Naive B cell (primary cell): ENCODE measurements around the gene RPLP2. TPM values are rescaled to one million over a fixed set of nuclear protein-coding genes. Genes with fewer than 3 reads are reported as not detected.
A peak's percentile ranks its signal among the peaks of the same experiment; 100 is the strongest.

Experiments used
- ATAC-seq, 2 donors: fragments of 150-1000 bp; cut with Tn5 transposase; 2 replicates each; pipeline ENCODE4 v1.10.0; 2021; ENCODE audit warnings: low read depth in 2 of 2, mild to moderate bottlenecking in 2 of 2, moderate library complexity in 2 of 2
- DNase-seq: peaks from one replicate; pipeline ENCODE4 v3.0.0; 2022
- H3K27ac Mint-ChIP-seq, 6 donors: one replicate each; pipeline ENCODE4 v1.8.0; 2020 to 2022; ENCODE audit warnings: mild to moderate bottlenecking in 6 of 6, mixed read lengths in 6 of 6, moderate library complexity in 5 of 6, inconsistent platforms in 2 of 6
- H3K27me3 Mint-ChIP-seq, 3 donors: one replicate each; pipeline ENCODE4 v1.8.0; 2021 to 2022; ENCODE audit warnings: mixed read lengths in 3 of 3, mild to moderate bottlenecking in 1 of 3
- H3K36me3 Mint-ChIP-seq, 2 donors: one replicate each; pipeline ENCODE4 v1.8.0; 2020 to 2022; ENCODE audit warnings: mixed read lengths in 2 of 2, inconsistent platforms in 1 of 2, mild to moderate bottlenecking in 1 of 2
- H3K4me1 Mint-ChIP-seq, 3 donors: one replicate each; pipeline ENCODE4 v1.8.0; 2020 to 2022; ENCODE audit warnings: mixed read lengths in 3 of 3, inconsistent platforms in 1 of 3, mild to moderate bottlenecking in 1 of 3, moderate library complexity in 1 of 3
- H3K4me3 Mint-ChIP-seq, 8 donors: one replicate each; pipeline ENCODE4 v1.8.0; 2020 to 2022; ENCODE audit warnings: mild to moderate bottlenecking in 8 of 8, mixed read lengths in 8 of 8, moderate library complexity in 8 of 8, inconsistent platforms in 2 of 8
- H3K9me3 Mint-ChIP-seq, 7 donors: one replicate each; pipeline ENCODE4 v1.8.0; 2020 to 2022; ENCODE audit warnings: mixed read lengths in 7 of 7, mild to moderate bottlenecking in 5 of 7, inconsistent platforms in 2 of 7, moderate library complexity in 1 of 7
- polyA plus RNA-seq, 6 donors: library from polyadenylated mRNA; unstranded; fragments of 300-500 nt; fragmentation: Illumina TruSeq; gene quantifications; one replicate each; pipeline ENCODE4 v1.2.3, GENCODE V29; 2021; ENCODE audit warnings: low read depth in 6 of 6

The RPLP2 gene
- polyA plus RNA-seq, 6 donors from 2014 or later, result 1,447 to 3,573 (median 3,150) TPM

DNA sequence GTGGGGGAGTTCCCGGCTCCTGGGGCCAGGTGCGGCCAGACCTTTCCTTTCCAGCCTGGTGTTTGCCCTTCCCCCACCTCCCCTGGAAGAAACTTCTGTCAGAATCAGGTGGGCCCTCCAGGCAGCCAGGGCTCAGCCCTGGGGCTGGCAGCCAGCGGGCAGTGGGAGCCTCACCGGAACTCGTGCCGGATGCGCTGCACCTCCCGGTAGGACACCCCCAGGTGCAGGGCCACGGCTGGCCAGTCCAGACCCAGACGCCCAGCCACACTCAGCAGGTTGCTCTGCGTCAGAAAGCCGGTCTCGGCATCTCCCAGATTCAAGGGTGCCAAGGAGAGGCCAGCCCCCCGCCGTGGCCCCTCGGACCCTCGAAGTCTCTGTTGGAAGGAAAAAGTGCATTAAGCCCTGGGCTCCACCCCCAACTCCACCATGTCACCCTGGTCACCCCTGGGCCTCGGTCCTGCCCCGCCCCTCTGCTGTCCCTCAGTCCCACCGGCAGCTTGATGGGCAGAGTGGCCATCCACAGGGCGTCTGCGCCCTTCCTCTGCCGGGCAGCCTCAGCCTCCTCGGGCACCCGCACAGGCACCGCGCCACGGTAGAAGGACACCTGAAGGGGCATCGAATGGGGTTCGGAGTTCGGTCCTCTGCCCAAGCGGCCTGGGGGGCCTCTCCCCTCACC lies 10.0 kb upstream of the RPLP2 start:
- Mint-ChIP-seq H3K36me3 (no peaks in the 10 kb centered on the region), H3K4me1 (peaks cover 13 to 19% (median 16%) of the 10 kb centered on the region in 3 donors), H3K4me3 (peak overlapping the region in 2 of 8 donors; percentile 12 to 96), H3K27ac (no peak overlapping the region), H3K27me3 (no peaks in the 10 kb centered on the region), H3K9me3 (no peaks in the 10 kb centered on the region)
- no peak for DNase-seq
- no peak for ATAC-seq

DNA sequence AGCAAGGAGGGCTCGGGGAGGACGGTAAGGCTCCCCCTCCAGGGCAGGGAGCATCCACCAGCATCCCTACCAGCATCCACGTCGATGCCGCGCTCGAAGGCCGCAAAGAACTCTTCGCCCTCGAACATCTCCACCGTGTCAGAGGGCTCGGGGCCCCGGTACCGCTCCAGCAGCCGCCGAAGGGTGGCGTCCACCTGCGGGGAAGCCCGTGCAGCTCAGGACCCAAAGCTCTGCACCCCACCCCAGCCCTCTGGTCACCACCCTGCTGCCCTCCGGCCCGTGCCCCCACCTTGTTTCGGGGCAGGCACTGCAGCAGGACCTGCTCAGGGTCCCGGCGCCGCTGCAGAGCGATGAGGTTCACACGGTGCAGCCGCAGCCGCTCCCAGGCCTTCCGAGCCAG lies 9.3 kb upstream of the RPLP2 start:
- H3K27ac Mint-ChIP-seq, result no peak overlapping the region
- ATAC-seq (no peak), DNase-seq (no peak)
- peaks cover 13 to 18% (median 16%) of the 10 kb centered on the region in 3 donors for H3K4me1 Mint-ChIP-seq
- no peaks in the 10 kb centered on the region for H3K27me3 Mint-ChIP-seq
- no peaks in the 10 kb centered on the region for H3K9me3 Mint-ChIP-seq
- peak overlapping the region in 2 of 8 donors; percentile 12 to 96 for H3K4me3 Mint-ChIP-seq
- H3K36me3 Mint-ChIP-seq, result no peaks in the 10 kb centered on the region

DNA sequence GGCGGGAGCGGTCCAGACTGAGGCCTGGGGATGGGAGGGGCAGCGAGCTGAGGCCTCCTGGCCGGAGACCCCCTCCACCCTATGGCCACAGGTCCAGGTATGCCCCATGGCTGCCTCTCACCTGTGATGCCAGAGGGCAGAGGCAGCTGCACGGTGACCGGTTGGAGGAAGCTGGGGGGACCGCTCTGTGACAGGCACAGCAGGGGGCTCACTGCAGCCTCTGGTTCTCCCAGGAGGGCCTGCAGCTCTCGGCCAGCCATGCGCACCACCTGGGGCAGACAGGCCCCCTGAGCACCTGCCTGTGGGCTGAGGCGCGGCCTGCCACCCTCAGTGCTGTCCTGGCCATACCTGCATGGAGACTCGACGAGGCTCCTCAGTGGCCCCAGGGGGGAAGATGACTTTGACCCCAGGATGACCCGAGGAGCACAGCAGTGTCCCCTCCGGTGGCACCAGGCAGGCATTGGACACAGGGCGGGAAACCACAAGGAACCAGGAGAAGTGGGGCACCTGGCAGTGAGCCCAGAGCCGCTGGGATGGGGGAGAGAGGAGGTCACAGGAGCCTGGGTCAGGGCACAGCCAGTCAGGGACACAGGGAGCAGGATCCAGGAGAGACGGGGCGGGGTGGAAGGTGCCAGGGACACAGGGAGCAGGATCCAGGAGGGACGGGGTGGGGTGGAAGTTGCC lies 8.5 kb upstream of the RPLP2 start:
- H3K27ac Mint-ChIP-seq, result no peak overlapping the region
- peaks cover 9 to 16% (median 12%) of the 10 kb centered on the region in 3 donors for H3K4me1 Mint-ChIP-seq
- H3K36me3 Mint-ChIP-seq, result no peaks in the 10 kb centered on the region
- no peaks in the 10 kb centered on the region for H3K9me3 Mint-ChIP-seq
- DNase-seq (no peak), ATAC-seq (no peak)
- H3K4me3 Mint-ChIP-seq, result peak overlapping the region in 1 of 8 donors; percentile 22
- no peaks in the 10 kb centered on the region for H3K27me3 Mint-ChIP-seq

DNA sequence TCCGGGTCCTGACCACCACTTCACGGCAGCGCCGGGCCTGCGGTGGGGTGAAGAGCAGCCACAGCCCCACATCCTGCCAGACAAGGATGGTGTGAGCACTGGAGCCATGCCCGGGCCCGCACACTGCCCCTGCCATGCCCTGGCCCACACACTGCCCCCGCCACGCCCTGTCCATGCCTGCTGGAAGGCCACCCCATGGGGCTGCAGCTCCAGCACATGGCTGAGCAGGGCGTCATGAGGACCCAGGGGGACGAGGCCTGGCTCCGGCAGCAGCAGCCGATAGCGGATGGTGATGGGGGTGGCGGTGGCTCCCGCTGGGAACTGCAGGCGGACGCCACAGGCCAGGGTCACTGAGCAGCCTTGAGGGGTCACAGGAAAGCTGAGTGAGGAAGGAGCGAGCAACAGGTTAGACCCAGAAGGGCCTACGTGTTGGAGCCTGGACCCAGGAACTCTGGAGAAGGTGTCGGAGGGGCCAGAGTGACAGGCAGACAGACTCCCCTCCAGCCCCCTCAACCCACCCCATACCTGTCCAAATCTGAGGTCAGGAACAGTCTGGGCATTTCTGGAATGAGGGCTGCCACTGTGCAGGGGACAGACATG lies 7.6 kb upstream of the RPLP2 start:
- H3K9me3 Mint-ChIP-seq, result no peaks in the 10 kb centered on the region
- no peaks in the 10 kb centered on the region for H3K27me3 Mint-ChIP-seq
- H3K36me3 Mint-ChIP-seq, result no peaks in the 10 kb centered on the region
- peak overlapping the region in 1 of 8 donors; percentile 16 for H3K4me3 Mint-ChIP-seq
- H3K4me1 Mint-ChIP-seq, result peaks cover 6 to 14% (median 8%) of the 10 kb centered on the region in 3 donors
- no peak overlapping the region for H3K27ac Mint-ChIP-seq
- no peak for DNase-seq
- no peak for ATAC-seq

DNA sequence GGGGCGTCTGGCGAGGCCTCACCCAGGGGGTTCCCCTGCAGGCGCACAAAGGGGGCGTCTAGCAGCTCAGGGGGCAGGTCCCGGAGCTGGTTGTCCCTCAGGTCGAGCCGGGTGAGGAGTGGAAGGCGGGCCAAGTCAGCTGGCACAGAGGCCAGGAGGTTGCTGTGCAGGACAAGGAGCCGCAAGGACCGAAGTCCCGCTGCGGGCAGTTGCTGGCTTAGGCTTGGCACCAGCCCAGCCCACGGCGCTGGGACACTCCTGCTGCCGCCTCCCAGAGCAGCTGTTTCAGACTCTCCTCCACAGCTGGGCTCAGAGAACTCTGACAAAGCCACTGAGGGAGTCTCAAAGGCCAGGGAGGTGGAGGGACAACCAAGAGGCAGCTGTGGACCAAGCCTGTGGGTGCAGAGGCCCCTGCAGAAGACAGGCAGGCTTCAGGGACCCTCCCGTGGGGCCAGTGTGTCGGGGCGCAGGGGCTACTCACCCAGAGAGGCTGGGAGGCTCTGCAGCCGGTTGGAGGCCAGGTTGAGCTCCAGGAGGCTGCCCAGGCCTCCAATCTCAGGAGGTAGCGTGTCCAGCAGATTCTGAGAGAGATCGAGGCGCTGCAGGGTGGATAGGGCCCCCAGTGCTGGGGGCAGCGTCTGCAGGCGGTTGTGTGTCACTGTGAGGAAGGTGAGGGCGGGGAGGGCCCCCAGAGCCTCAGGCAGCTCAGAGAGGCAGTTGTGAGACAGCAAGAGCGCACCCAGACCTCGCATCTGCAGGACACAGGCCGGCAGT lies 6.9 kb upstream of the RPLP2 start:
- Mint-ChIP-seq H3K27ac (peak overlapping the region in 1 of 6 donors; percentile 47), H3K9me3 (no peaks in the 10 kb centered on the region), H3K4me1 (peaks cover 6 to 17% (median 10%) of the 10 kb centered on the region in 3 donors), H3K36me3 (no peaks in the 10 kb centered on the region), H3K27me3 (no peaks in the 10 kb centered on the region), H3K4me3 (peak overlapping the region in 4 of 8 donors; percentile 15 to 79 (median 54))
- ATAC-seq (no peak), DNase-seq (no peak)

DNA sequence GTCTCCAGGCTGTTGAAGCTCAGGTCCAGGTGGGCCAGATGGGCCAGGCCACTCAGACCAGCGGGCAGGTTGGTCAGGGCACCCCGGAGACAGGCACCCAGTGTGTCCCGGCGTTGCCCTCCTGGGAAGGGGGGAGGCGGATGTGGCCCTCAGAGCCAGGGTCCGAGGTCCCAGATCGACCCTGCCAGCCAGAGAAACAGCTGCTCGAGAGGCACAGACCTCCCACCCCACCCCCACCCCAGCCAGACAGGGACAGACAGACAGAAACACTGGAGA lies 6.4 kb upstream of the RPLP2 start:
- no peaks in the 10 kb centered on the region for H3K36me3 Mint-ChIP-seq
- H3K4me3 Mint-ChIP-seq, result peak overlapping the region in 5 of 8 donors; percentile 51 to 79 (median 78)
- H3K4me1 Mint-ChIP-seq, result peaks cover 8 to 20% (median 14%) of the 10 kb centered on the region in 3 donors
- no peaks in the 10 kb centered on the region for H3K27me3 Mint-ChIP-seq
- DNase-seq, result no peak
- H3K27ac Mint-ChIP-seq, result no peak overlapping the region
- no peaks in the 10 kb centered on the region for H3K9me3 Mint-ChIP-seq
- ATAC-seq, result no peak

DNA sequence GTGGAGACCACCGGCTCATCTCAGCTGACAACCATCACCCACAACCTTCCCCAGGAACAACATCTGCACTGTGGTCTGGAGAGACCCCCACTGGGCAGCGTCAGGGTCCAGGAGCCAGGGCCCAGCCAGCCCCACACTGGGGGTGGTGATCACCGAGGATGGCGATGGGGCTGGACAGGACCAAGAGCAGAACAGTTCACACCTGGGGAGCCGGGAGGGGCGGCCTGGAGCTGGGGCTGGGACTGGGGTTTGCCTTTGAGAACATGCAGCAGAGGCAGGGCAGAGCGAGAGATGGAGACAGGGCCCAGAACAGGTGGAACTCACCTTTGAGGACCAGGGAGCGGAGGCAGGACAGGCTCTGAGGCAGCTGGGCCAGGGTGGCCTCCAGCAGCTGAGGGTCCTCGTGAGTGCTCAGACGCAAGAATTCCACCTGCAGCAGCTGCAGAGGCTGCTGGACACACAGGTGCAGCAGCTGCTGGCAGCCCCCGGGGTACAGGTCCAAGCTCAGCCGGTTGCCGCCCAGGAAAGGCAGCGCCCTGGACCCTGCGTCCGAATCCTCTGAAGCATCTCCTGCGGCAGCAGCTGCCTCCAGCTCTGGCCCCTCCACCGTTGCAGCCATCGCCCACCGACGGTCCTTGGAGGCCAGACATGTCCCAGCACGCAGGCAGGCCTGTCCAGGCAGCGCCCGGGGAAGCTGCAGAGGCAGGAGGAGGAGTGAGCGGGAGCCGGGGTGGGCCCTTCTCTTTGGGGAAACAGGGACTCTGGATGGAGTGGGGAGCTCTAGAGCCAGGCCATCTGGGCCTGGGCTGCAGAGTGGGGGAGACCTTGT lies 5.8 kb upstream of the RPLP2 start:
- H3K9me3 Mint-ChIP-seq, result no peaks in the 10 kb centered on the region
- no peaks in the 10 kb centered on the region for H3K36me3 Mint-ChIP-seq
- no peak for DNase-seq
- peaks cover 11 to 25% (median 19%) of the 10 kb centered on the region in 3 donors for H3K4me1 Mint-ChIP-seq
- peak overlapping the region in 3 of 6 donors; percentile 50 to 87 (median 74) for H3K27ac Mint-ChIP-seq
- H3K27me3 Mint-ChIP-seq, result no peaks in the 10 kb centered on the region
- peak overlapping the region; percentile 68 to 87 (median 80) for H3K4me3 Mint-ChIP-seq
- ATAC-seq, result no peak

DNA sequence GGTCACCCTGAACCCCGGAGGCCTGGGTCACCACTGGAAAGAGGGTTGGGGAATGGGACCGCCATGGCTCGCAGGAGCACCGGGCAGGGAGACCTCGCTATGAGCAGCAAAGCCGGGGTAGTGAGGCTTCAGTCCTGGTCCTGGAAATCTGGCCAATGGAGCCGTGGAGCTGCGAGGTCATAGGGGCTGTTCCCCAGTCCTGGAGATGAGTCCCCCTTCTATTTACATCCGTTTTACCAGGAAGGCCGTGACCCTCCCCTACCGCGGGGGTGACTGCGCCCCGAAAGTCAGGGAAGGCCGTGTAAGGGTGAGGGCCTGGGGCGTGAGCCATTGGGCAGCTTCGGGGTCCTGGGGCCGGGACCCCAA lies 5.2 kb upstream of the RPLP2 start:
- Mint-ChIP-seq H3K36me3 (no peaks in the 10 kb centered on the region), H3K4me1 (peaks cover 12 to 26% (median 19%) of the 10 kb centered on the region in 3 donors), H3K4me3 (peak overlapping the region; percentile 78 to 87 (median 83)), H3K27me3 (no peaks in the 10 kb centered on the region), H3K9me3 (no peaks in the 10 kb centered on the region), H3K27ac (peak overlapping the region in 2 of 6 donors; percentile 50 to 87)
- ATAC-seq, result no peak
- no peak for DNase-seq

DNA sequence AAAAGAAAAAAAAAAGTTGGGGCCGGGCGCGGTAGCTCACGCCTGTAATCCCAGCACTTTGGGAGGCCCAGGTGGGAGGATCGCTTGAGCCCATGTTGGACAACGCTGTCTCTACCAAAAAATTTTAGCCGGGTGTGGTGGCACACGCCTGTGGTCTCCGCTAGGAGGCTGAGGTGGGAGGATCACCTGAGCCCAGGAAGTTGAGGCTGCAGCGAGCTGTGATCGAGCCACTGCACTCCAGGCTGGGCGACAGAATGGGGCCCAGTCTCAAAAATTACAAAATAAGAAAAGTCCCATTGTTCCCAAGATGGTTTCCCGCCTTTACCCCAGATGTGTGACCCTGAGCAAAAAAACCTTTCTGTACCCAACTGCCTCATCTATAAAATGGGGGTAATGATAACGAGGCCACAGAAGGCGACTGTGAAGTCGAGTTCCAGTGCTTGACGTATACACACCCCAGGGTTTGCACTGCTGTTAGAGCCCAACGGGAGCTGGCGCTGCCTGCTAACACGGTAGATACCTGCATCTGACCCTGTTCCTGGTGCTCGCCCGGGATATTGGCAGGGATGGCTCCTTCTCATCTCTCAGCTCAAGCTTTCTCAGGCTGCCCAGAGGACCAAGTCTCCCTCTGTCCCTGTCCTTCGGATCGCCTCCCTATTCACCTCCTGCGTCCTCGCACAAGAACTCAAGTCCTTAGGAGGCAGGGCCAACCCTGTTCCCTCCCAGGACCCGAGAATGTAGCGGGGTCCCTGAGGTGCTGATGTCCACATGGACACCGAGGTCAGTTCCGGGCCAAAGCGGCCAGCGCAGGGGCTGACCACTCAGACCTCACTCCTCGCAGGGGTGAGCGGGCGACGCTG lies 1.1 kb upstream of the RPLP2 start:
- no peaks in the 10 kb centered on the region for H3K27me3 Mint-ChIP-seq
- no peaks in the 10 kb centered on the region for H3K9me3 Mint-ChIP-seq
- DNase-seq (no peak), ATAC-seq (no peak)
- peak overlapping the region; percentile 86 to 99 (median 97) for H3K4me3 Mint-ChIP-seq
- peaks cover 22 to 48% (median 43%) of the 10 kb centered on the region in 3 donors for H3K4me1 Mint-ChIP-seq
- H3K27ac Mint-ChIP-seq, result peak overlapping the region; percentile 92 to 99 (median 98)
- no peaks in the 10 kb centered on the region for H3K36me3 Mint-ChIP-seq

DNA sequence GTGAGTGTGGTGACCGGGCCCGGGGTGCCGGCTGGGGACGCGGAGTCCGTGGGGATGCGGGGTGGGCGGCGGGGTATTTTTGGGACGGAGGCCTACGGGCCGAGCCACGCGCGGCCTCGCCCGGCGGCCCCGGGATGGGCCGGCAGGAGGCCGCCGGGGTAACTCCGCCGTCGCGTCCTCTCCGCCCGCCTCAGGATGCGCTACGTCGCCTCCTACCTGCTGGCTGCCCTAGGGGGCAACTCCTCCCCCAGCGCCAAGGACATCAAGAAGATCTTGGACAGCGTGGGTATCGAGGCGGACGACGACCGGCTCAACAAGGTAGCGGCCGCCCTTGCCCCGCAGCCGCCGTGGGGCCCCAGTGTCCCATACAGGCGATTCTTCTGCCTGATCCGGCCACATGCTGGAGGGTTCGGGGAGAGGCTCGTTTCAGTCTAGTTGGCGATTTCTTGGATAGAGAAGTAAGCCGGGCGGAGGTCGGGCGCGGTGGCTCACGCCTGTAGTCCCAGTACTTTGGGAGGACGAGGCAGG lies 337 bp downstream of the RPLP2 start:
- ATAC-seq (peak; percentile 11 to 20), DNase-seq (no peak)
- peak overlapping the region; percentile 94 to 99 (median 99) for H3K27ac Mint-ChIP-seq
- H3K36me3 Mint-ChIP-seq, result no peaks in the 10 kb centered on the region
- peak overlapping the region; percentile 86 to 99 (median 97) for H3K4me3 Mint-ChIP-seq
- no peaks in the 10 kb centered on the region for H3K27me3 Mint-ChIP-seq
- no peaks in the 10 kb centered on the region for H3K9me3 Mint-ChIP-seq
- peaks cover 24 to 40% (median 39%) of the 10 kb centered on the region in 3 donors for H3K4me1 Mint-ChIP-seq

DNA sequence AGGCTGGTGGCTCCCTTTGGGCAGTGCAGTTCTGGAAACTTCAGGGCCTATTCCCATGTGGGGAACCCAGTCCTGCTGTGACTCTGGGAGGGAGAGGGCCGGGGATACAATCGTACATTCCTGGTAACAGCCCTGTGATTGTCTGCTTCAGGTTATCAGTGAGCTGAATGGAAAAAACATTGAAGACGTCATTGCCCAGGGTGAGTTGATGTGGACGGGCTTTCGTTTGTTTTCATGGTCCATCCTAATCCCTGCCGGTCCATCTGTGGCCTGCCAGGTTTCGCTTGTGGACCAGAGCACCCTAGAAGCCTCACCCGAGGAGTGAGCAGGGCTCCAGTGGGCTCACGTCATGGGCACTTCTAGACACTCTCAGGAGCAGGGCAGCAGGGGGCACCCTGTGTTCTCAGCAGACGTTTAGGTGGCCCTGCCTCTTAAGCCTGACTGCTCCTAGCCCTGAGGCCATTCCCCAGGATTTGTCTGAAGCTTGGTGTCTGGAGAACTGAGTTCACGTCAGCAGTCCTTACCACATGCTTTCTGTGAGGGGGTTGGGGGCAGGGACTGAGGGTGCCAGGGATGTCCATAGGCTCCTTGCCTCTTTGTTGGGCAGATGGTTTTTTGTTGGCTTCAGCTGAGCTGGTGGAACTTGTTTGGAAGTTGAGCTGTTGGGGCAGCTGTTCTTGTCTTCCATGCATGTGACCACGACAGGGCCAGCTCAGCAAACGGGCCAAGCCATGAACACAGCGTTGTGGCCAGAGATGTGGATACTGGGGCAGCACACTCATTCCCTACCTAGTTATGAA lies 1.9 kb downstream of the RPLP2 start:
- ATAC-seq (no peak), DNase-seq (no peak)
- Mint-ChIP-seq H3K4me3 (peak overlapping the region; percentile 86 to 99 (median 94)), H3K27me3 (no peaks in the 10 kb centered on the region), H3K36me3 (no peaks in the 10 kb centered on the region), H3K27ac (peak overlapping the region in 4 of 6 donors; percentile 33 to 88 (median 50)), H3K4me1 (peaks cover 21 to 40% (median 34%) of the 10 kb centered on the region in 3 donors), H3K9me3 (no peaks in the 10 kb centered on the region)
